Gastroesophageal sphincter (tissue), 3 donors: ENCODE measurements around the gene C1orf185.

Experiments used
- EP300 ChIP-seq: sonication (generic); formaldehyde crosslinking; IDR thresholded peaks from one replicate; pipeline ENCODE4 v1.6.1; 2017; ENCODE audit warnings: antibody characterized with exemption, mild to moderate bottlenecking
- POLR2A ChIP-seq, 2 donors: fragments of 450-650 bp; IDR thresholded peaks; one replicate each; pipeline ENCODE4 v1.6.1; 2017; ENCODE audit warnings: antibody characterized with exemption in 2 of 2, mild to moderate bottlenecking in 2 of 2, moderate library complexity in 1 of 2
- POLR2AphosphoS5 ChIP-seq: sonication (generic); formaldehyde crosslinking; IDR thresholded peaks from one replicate; pipeline ENCODE4 v1.6.1; 2017; ENCODE audit warnings: antibody characterized with exemption
- TF ChIP-seq, protein P1 (sequence below), 4 experiments: fragments of 200-600 bp in 2 of 4; fragments of 450-650 bp in 2 of 4; sonication (generic) in 1 of 4; IDR thresholded peaks; one replicate each; pipeline ENCODE4 v1.5.1; 2017 to 2019; ENCODE audit warnings: antibody characterized with exemption in 4 of 4, mild to moderate bottlenecking in 2 of 4, moderate library complexity in 2 of 4

DNA sequence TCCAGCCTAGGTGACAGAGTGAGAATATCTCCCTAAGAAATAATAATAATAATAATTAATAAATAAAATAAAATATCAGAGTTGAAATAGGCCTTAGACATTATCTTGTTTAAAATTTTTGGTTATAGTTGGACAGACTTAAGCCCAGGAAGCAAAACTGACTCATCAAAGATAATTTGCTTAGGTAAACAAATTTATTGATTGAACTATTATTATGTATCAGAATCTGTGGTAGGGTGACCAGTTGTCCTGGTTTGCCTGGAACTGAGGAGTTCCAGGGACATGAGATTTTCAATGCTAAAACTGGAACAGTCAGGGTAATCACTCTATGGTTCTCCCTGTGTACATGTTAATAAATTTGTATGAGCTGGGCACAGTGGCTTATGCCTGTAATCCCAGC lies 86.2 kb downstream of the C1orf185 start:
- TF ChIP-seq EP300 (no peak), POLR2A (IDR thresholded peaks at IDR 0.05) (no peak), POLR2AphosphoS5 (no peak)
- TF ChIP-seq, protein P1, sequence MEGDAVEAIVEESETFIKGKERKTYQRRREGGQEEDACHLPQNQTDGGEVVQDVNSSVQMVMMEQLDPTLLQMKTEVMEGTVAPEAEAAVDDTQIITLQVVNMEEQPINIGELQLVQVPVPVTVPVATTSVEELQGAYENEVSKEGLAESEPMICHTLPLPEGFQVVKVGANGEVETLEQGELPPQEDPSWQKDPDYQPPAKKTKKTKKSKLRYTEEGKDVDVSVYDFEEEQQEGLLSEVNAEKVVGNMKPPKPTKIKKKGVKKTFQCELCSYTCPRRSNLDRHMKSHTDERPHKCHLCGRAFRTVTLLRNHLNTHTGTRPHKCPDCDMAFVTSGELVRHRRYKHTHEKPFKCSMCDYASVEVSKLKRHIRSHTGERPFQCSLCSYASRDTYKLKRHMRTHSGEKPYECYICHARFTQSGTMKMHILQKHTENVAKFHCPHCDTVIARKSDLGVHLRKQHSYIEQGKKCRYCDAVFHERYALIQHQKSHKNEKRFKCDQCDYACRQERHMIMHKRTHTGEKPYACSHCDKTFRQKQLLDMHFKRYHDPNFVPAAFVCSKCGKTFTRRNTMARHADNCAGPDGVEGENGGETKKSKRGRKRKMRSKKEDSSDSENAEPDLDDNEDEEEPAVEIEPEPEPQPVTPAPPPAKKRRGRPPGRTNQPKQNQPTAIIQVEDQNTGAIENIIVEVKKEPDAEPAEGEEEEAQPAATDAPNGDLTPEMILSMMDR (IDR thresholded peaks at IDR 0.05), result no peak
